Stimulated activated CD8-positive, alpha-beta memory T cell treated with anti-CD3 and anti-CD28 coated beads, Interleukin-4, amount 100 ng/mL, for 48 hours (primary cell): Measurements from ENCODE around the gene TSKU.
A peak's percentile ranks its signal among the peaks of the same experiment; 100 is the strongest.

Experiments used
- DNase-seq: peaks from one replicate; pipeline ENCODE4 v3.0.0-alpha.2; 2020

Gene TSKU

GRCh38 chr11:76771446-76772099 lies 11.6 kb upstream of the TSKU start:
- no peak for DNase-seq

- DNase-seq = no peak
These were observed 10.9 kb upstream of the TSKU start for GRCh38 chr11:76772100-76772782.

GRCh38 chr11:76772783-76773106 lies 10.4 kb upstream of the TSKU start:
- no peak for DNase-seq

- DNase-seq = no peak
These were observed 9.2 kb upstream of the TSKU start for GRCh38 chr11:76773921-76774361.

GRCh38 chr11:76776472-76776871 lies 6.7 kb upstream of the TSKU start:
- no peak for DNase-seq

- DNase-seq = no peak
These were observed 5.9 kb upstream of the TSKU start for GRCh38 chr11:76777305-76777704.

- DNase-seq = no peak
These were observed 5.3 kb upstream of the TSKU start for GRCh38 chr11:76777876-76778275.

- no peak for DNase-seq
These were observed 4.3 kb upstream of the TSKU start for GRCh38 chr11:76778874-76779273.

GRCh38 chr11:76781046-76781801 lies 1.9 kb upstream of the TSKU start:
- no peak for DNase-seq

- DNase-seq = no peak
These were observed 1.2 kb upstream of the TSKU start for GRCh38 chr11:76781807-76782530.

GRCh38 chr11:76782531-76783293 lies 444 bp upstream of the TSKU start:
- peak; percentile 79 for DNase-seq

GRCh38 chr11:76783896-76784813 lies 999 bp downstream of the TSKU start:
- DNase-seq = no peak

GRCh38 chr11:76785513-76785912 lies 2.4 kb downstream of the TSKU start:
- no peak for DNase-seq

- no peak for DNase-seq
These were observed 2.9 kb downstream of the TSKU start for GRCh38 chr11:76786016-76786415.

GRCh38 chr11:76786441-76787014 lies 3.4 kb downstream of the TSKU start:
- no peak for DNase-seq

GRCh38 chr11:76787271-76787670 lies 4.1 kb downstream of the TSKU start:
- no peak for DNase-seq

GRCh38 chr11:76787911-76788596 lies 4.9 kb downstream of the TSKU start:
- no peak for DNase-seq

GRCh38 chr11:76788661-76789442 lies 5.7 kb downstream of the TSKU start:
- no peak for DNase-seq

- DNase-seq = no peak
These were observed 6.2 kb downstream of the TSKU start for GRCh38 chr11:76789443-76789719.

GRCh38 chr11:76790251-76790650 lies 7.1 kb downstream of the TSKU start:
- no peak for DNase-seq
